GM11168 (cell line): ENCODE results near the gene NT5C1A.

Experiments used
- in situ Hi-C: fragments of 300-500 bp; cut with MboI; formaldehyde crosslinking; loops from one replicate; pipeline ENCODE4 v1.12.0; 2022; ENCODE audit warnings: low sequenced_read_pairs; ENCODE audit not compliant: unreplicated experiment

The NT5C1A gene

DNA sequence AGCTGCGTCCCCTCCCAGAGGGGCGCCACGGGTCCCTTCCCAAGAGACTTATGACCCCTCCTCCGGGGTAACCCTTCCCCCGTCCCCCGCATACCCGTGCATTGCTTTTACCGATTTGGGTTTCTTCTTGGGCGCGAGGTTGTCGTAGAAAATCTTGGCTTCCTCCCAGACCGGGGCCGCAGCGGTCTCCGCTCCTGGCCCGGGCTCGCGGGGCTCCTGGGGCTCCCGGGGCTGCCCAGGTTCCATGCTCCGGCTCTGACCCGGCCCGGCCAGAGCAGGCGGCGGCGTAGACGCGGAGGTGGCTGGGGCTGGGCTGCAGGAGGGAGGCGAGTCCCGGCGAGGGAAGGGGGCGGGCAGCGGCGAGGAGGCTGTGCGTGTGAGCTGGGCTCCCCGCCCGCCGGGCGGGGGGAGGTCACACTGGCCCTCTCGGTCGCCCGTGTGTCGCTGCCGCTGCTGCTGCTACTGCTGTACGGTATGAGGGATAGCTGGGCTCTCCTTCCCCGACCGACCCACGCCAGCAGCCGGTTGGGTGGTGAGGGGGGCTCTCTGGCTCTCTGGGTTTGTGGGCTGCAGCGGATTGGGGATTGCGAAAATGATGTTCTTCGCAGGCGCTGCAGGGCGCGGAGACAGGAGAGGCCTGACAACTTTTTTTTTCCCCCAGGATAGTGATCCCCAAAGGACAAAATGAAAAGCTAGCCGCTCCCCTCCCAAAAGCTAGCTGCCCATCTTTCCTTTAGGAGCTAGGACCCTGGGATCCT is at the start of gene NT5C1A:
NT5C1A (minus strand) TSS at position 315 of the 758 bp plus-strand sequence; CDS start at position 246, 69 bp downstream.
- in situ Hi-C loops, result no loop called here

DNA sequence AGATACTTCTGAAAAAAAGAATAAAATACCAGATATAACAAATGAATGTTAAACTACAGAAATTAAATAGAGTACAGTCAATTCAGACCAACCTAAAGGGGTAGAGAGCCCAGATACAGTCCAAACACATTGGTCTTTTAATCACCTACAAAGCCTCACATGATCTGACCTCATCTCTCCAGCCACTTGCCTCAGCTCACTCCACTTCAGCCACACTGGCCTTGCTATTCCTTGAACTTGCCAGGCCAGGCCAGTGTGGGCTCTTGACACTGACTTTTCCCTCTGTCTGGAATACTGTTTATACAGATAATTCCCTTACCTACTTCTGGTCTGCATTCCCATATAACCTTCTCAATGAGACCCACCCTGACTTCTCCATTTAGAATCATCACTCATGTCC is 49.8 kb upstream of the NT5C1A start:
- in situ Hi-C loops, result loop anchor here (10.0 kb wide), 1 partner anchor 57 kb away; no protein-coding TSS in a partner anchor

DNA sequence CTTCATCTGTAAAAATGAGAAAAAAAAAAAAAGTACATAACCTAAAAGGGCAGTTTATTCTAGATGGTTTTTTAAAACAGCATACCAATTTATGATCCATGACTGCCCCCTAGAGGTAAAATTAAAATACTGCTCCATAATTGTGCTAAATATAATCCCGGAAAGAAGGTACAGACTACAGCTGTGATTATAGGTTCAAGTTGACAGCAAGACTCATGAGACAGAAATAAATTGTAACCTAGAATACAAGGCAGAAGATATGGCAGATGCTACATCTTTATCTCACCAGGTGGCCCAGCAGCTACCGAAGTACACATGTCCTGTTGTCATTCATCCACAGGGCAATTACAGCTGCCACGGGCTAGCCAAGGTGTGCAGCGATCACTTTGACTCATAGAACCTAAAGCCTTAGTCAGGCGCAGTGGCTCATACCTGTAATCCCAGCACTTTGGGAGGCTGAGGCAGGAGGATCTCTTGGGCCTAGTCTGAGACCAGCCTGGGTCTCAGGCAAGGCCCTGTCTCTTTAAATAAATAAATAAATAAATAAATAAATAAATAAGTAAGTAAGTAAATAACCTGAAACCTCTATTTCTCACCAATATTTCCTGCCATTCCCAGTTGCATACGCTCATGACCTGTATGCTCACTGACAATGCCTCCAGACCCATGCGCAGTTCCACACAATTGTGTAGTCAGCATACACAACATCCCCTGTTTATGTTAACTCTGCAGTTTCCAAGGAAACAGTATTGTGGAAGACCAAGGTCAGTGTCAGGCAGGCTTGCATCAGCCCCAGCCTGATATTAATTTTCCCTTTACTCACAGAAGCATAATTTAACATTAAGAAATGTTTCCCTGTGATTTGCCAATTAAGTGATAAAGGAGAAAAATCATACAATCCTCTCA is 48.4 kb upstream of the NT5C1A start:
- in situ Hi-C loops, result loop anchor here (10.0 kb wide), 1 partner anchor 56 kb away; no protein-coding TSS in a partner anchor

DNA sequence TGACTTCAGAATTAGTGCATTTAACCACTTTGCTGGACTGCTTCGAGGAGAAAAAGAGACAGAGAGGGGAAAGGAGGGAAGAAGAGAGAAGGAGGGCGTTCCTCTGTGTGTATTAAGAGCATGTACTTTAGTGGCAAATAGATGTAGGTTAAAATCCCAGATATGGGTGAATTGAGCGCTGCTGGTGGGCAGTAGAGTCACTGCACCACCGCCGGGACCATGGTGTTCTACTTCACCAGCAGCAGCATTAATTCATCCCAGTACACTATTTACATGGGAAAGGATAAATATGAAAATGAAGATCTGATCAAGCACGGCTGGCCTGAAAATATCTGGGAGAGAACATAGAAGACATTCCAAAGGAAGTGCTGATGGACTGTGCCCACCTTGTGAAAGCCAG is 45.9 kb upstream of the NT5C1A start:
- in situ Hi-C loops, result no loop called here

DNA sequence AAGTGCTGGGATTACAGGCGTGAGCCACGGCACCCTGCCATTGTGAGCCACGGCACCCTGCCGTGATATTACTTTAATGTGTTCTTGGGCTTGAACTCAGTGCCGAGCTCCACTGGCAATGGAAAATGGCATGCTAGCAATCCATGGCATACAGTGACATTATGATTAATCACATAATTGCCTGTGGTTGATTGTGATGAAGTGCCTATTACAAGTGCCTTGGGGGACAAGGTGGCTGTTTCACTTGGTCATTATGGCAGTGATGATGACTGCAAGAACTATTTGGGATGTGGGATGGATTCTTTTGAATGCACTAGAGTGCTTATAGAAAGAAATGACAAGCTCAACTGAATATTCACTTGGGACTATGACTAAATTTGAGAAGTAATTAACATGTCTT is 41.6 kb upstream of the NT5C1A start:
- in situ Hi-C loops, result no loop called here

DNA sequence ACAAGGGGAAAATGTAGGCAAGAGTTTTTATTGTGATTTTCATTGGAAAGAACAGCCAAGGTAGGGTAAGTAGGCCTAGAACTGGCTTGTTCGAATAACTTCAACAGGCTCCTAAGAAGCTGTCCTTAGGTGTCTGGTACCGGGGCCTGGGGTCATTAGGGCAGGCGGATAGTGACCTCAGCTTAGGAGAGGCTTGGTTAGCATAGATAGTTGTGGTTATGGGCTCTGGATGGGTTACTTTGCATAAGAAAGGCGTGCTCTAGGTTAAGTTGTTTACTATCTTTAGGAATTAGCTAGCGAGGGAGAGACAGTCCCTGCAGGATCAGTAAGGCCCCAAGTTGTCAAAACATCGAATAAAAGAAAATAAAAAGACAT is 40.0 kb upstream of the NT5C1A start:
- in situ Hi-C loops, result no loop called here

DNA sequence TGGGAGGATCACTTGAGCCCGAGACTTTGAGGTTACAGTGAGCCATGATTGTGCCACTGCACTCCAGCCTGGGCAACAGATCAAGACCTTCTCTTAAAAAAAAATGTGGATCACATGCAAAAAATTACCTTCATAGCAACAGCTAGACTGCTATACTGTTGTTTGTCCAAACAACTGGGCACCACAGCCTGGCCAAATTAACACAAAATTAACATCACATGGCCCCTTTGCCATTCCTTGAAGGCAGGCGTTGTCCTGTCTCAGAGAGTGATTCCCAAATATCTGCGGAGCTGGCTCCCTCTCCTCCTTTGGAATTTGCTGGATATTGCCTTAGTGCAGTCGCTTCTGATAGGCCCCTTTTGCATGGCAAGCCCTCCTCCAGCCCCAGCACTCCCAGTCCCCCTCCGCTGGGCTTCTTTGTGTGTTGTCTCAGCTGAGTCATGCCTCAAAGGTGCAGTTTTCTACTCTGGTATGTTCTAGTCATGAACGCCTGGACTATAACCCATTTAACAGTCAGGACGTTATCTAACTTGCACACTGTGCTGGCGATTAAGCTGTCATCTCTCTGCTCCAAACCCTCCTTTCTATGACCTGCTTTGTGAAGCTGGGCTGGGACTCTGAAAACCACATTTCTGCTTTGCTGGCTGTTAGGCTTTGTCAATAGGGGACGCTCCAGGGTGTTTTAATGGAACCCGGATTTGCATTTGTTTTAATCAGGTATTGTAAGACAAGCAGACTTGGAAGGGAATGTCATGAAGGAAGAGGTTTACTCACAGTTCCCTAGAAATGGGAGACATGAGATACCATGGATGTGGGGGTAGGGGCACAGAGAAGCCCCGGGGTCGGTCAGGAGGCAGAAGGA is 39.4 kb upstream of the NT5C1A start:
- in situ Hi-C loops, result no loop called here

DNA sequence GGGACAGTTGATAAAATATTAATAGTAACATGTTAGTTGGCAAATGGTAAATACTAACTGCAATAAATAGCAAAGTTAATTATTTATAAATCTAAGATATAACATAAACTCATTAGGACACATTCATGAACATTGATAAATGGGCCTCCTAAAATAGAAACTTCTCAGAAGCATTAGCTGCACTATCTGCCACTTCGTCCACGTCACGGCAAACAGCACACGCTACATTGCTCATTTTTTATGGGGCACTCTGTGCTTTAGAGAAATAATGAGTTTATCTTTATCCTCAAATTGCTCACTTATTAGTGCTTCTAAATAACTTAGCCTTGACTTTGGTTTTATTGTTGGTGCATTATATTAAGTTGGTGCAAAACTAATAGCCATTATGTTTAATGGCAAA is 35.6 kb upstream of the NT5C1A start:
- in situ Hi-C loops, result no loop called here

DNA sequence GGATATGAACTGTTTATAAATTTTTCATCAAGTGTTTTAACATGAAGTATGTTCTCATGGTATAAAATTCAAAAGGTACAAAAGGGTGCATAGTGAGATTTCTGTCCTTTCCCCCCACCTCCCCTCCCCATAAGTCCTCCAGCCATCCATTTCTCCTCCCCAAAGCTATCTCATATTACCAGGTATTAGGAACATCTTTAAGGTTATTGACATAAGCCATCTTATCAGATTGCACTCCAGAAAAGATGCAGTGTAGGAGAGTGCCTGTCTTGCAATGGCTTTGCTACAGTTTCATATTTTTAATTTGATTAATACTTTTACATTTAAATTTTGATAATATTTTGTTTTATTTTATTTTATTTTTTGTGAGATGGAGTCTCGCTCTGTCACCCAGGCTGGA is 32.9 kb upstream of the NT5C1A start:
- in situ Hi-C loops, result no loop called here

DNA sequence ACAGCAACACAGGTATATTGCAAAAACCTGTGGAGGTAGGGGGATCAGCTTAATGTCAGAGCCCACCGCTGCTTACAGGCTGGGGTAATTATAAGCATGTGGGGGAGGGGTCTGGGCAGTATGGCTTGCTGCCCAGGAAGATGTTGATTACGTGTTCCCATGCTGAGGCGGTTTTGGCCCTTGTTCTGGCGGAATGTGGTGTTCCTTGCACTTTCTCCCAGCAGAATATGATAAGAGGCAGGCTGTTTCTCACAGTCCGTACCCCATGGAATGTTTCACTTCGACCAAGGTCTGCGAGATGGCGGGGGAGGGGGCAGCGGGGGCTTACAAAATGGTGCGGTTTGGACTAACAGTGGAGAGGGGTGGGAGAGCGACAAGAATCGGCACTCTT is 29.1 kb upstream of the NT5C1A start:
- in situ Hi-C loops, result no loop called here

DNA sequence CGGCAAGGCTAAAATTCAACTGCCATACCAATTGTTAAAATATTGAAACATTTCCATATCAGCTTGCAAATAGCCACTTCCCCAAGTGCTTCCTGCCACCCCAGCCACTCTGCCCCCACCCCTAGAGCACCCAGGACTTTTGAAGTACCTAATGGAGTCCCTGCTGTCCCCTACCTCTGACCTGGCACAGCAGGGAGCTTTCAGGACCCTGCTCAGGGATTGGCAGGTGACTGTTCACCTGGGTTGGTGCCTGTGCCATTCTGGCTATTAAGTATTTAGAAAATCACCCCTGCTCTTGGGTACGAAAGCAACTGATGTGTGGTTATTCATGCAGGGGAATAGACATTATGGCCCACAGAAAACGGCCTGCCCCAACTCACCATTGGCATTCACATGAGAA is 28.4 kb upstream of the NT5C1A start:
- in situ Hi-C loops, result no loop called here

DNA sequence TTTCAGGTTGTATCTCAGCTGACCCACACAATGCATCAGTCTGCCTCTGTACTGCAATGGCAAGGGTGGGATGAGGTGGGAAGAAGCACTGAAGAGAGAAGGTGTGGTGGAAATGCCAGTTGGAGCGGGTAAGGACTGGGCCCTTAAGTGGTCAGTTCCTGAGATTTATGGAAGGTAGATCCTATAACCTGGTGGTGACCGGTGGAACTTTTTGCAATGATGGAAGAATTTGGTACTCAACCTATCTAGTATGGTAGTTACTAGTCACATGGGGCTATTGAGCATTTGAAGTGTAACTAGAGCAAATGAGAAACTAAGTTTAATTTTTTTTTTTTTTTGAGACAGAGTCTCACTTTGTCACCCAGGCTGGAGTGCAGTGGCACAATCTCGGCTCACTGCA is 27.5 kb upstream of the NT5C1A start:
- in situ Hi-C loops, result no loop called here

DNA sequence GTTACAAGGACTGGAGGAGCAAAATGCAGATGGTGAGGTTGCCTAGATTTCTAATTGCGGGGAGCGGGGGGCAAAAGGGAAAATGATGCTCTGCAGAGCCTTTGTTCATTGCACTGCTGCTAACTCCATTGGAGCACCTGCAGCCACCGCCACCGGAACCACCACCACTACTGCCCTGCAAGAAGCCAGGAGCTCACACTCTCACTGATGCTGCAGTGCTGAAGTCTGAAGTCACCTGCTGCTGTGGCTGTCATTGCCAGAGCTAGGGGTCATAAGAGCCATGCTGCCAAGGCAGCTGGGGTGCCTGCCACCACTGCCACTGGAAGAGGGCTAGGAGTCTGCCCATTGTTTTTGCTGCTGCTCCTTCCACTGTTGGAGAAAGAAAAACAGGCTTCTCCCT is 26.7 kb upstream of the NT5C1A start:
- in situ Hi-C loops, result no loop called here

DNA sequence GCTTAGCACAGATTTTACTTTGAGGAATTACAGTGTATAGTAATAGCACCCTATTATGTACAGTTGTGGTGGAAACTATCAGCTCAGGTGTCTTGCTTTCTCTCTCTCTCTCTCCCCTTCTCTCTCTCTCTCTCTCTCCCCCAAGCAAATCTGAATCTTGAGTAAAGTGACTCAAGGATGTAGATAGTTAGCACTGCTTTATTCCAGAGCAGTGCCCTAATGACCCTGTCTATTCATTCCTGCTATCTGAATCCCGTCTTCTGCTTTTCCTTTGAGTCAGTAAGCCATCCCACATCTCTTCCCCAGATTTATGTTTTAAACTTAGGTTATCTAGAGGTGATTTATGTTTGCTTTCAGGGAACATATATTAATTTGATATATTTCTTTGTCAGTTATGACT is 24.5 kb upstream of the NT5C1A start:
- in situ Hi-C loops, result no loop called here

DNA sequence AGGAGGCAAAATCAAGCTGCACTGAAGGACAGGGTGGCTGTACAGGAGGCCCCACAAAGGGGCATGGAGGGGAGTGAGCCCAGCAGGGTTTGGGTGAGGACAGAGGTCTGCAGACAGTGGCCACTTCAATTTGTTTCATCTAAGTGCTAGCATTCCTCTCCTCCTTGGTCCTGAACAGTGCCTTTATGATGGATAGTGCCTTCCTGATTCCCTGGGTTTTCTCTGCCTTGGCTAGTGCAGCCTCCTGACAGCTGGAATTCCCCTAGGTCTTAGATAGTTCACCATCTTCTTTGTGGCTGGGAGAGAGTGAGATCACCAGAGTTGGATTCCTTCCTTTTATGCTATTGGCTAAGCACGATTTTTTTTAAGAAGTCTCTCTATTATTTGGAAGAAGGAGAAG is 23.1 kb upstream of the NT5C1A start:
- in situ Hi-C loops, result no loop called here

DNA sequence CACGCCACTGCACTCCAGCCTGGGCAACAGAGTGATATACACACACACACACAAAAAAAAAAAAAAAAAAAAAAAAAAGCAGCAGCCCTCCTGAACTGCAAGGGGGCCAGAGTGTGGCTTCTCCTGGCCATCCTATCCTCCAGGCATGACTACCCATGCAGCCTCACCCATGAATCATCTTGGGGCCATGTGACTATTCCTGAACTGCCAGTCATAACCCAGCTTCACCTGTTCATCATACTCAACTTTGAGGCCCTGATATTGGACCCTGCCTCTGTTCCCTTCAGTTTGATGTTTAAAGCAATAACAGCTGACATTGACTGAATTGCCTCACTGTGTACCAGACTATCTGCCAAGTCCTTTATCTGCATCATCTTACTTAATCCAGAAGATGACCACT is 22.1 kb upstream of the NT5C1A start:
- in situ Hi-C loops, result no loop called here

DNA sequence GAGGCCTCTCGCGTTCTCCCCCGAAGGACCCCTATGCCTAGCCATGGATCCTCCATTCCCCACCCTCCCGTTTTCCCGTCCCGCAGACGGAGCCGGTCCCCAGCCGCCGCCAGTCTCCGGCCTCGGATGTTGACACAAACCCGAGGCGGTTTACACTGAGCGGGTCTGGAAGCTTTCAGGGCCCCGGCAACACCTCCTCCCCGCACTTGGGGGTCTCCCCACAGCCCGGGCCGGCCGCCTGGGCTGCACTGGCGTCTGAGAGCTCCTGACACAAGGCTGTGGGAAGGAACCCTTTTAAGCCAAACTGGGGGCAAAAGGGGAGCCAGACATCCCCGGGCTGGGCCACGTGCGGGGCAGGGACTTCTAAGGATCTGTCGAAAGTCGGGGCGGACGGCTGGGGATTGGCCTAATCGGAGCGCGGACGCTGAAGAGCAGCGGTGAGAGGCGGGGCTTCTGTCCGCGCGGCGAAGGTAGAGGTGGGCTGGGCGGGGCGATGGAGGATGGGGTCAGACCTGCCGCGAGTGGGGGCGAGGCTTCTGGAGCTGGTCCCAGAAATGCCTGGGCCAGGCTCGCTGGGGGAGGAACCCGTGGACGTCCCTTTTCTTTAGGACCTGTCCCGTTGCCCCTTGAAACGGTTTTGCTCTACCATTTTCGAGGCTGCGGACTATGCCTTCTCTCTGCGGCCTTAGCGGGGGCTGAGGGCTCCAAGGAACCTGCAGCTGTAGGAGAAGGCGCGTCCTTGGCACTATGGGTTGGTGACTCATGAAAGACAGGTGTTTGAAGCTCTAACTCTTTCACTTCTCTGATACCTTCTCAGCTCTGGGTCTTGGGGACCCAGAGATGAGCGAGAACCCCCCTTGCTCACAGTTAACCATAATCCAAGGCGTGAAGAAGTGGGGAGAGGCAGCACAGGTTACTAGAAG is 20.5 kb upstream of the NT5C1A start:
- in situ Hi-C loops, result no loop called here

DNA sequence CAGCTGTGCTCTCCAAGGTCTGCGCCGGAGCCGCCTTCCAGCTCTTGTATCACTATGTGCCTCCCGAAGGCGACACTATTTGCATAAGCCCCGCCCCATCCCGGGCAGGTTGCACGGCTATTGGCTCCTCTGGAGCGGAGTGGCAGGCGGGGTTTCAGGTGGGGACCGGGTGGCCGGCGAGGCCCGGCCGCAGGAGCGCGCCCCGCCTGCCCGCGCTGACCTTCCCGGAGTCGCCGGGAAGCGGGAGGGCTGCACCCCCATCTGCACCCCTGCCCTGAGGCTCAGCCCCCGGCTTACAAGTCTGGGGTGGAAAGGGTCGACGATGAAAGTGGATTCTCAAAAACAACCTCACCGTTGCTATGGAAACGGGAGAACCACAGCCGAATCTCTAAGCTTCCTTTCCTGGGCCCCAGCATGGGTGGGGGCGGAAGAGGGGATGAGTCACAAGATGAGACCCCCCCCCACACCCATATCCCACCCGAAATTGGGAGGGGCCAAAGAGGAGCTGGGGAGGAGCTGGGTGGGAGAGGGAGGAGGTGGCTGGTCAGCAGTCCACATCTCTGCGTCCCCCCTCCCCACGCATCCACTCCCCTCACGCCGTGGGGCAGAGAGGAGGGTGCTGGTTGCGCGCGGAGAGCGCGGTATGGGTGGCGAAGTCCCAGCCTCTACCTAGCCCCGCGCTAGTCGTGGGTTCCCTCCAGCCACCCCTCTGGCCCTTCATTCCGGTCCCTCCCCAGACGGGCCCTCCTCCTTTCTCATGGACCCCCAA is 19.7 kb upstream of the NT5C1A start, which contains the start of gene HPCAL4:
HPCAL4 (minus strand) TSS at position 51 of the 769 bp plus-strand sequence. CDS start 6,830 bp downstream, outside the sequence.
- in situ Hi-C loops, result no loop called here
